Panc1 (cell line): ENCODE measurements around the gene ZIM2. TPM values are rescaled to one million over a fixed set of nuclear protein-coding genes. Genes with fewer than 3 reads are reported as not detected.

ENCODE experiments used
- ATAC-seq: fragments of 200-7000 bp; cut with Tn5 transposase; 2 replicates; pipeline ENCODE4 v1.9.1; 2020; ENCODE audit warnings: mild to moderate bottlenecking, moderate library complexity
- BruUV-seq: library from RNA; stranded (reverse); fragments of 400-500 nt; replicated peaks from 2 replicates; lab custom pipeline; 2021; lab: Mats Ljungman, UMichigan
- CTCF ChIA-PET: fragments of 300-600 bp; sonication (Branson Sonifier 250); formaldehyde crosslinking; loops from one replicate; lab custom pipeline; 2022; ENCODE audit warnings: antibody characterized with exemption; lab: Charles Lee
- POLR2A ChIA-PET: fragments of 300-600 bp; sonication (Branson Sonifier 250); formaldehyde crosslinking; loops from one replicate; lab custom pipeline; 2022; ENCODE audit warnings: antibody characterized with exemption; lab: Charles Lee
- DNase-seq: peaks from one replicate; pipeline ENCODE4 v3.0.0-alpha.2; 2010; ENCODE audit warnings: low read depth, low spot score
- H3K27ac ChIP-seq: 2 replicates; pipeline ENCODE4 v1.5.1; 2011; ENCODE audit warnings: mild to moderate bottlenecking, low read length, inconsistent platforms
- H3K27me3 ChIP-seq: fragments of 200-500 bp; sonication (Bioruptor generic); 2 replicates; pipeline ENCODE4 v1.6.0; 2014; ENCODE audit warnings: low read length, inconsistent platforms; ENCODE audit not compliant: control insufficient read depth, insufficient read depth
- H3K36me3 ChIP-seq: fragments of 200-500 bp; sonication (Bioruptor generic); 2 replicates; pipeline ENCODE4 v1.5.1; 2014; ENCODE audit warnings: inconsistent platforms, mild to moderate bottlenecking, low read length, moderate library complexity; ENCODE audit not compliant: control insufficient read depth, insufficient read depth
- H3K4me1 ChIP-seq: 2 replicates; pipeline ENCODE4 v1.5.1; 2011; ENCODE audit warnings: inconsistent platforms, mild to moderate bottlenecking, low read length, moderate library complexity; ENCODE audit not compliant: control insufficient read depth, insufficient read depth
- H3K4me3 ChIP-seq, 2 experiments: 2 replicates each; pipeline ENCODE4 v1.5.1; 2011 to 2012; ENCODE audit warnings: low read depth in 2 of 2, low read length in 2 of 2, mild to moderate bottlenecking in 2 of 2, inconsistent platforms in 1 of 2, moderate library complexity in 1 of 2
- H3K9me3 ChIP-seq: fragments of 200-500 bp; sonication (Bioruptor generic); 2 replicates; pipeline ENCODE4 v1.5.1; 2014; ENCODE audit warnings: low read depth, mild to moderate bottlenecking, inconsistent platforms, low read length, moderate library complexity; ENCODE audit not compliant: control insufficient read depth, insufficient read depth
- CTCF ChIP-seq: fragments of 450-650 bp; IDR thresholded peaks from 2 replicates; pipeline ENCODE4 v1.5.1; 2017; ENCODE audit warnings: mild to moderate bottlenecking
- POLR2AphosphoS5 ChIP-seq: IDR thresholded peaks from 2 replicates; pipeline ENCODE4 v1.6.1; 2012; ENCODE audit warnings: mild to moderate bottlenecking, low read depth, low read length, moderate library complexity
- REST ChIP-seq, 2 experiments: IDR thresholded peaks; 2 replicates each; pipeline ENCODE4 v1.6.1; 2011 to 2012; ENCODE audit warnings: low read depth in 2 of 2, control low read depth in 1 of 2, low read length in 1 of 2, mild to moderate bottlenecking in 1 of 2, moderate library complexity in 1 of 2; ENCODE audit not compliant: insufficient read depth in 1 of 2
- SIN3A ChIP-seq: IDR thresholded peaks from 2 replicates; pipeline ENCODE4 v1.6.1; 2012; ENCODE audit warnings: low read depth, mild to moderate bottlenecking, low read length, moderate library complexity, borderline replicate concordance; ENCODE audit not compliant: insufficient read depth
- TCF7L2 ChIP-seq: IDR thresholded peaks from 2 replicates; pipeline ENCODE4 v1.6.1; 2011; ENCODE audit warnings: mild to moderate bottlenecking, low read depth, low read length, inconsistent platforms
- in situ Hi-C: cut with HindIII; loops from 2 replicates; pipeline ENCODE4 v1.10.0; 2016; ENCODE audit warnings: low sequenced_read_pairs, low pct_unique_long_range_greater_than_20kb
- intact Hi-C: fragments of 100-400 bp; cut with micrococcal nuclease; formaldehyde crosslinking; loops from one replicate; pipeline ENCODE4 v1.10.0; 2022; ENCODE audit not compliant: unreplicated experiment
- total RNA-seq: library from RNA; stranded (reverse); gene quantifications from one replicate; pipeline ENCODE4 v1.2.1, GENCODE V29; 2021; ENCODE audit not compliant: unreplicated experiment

The ZIM2 gene
- total RNA-seq, 1 experiment from 2014 or later: not detected

GRCh38 chr19:56760842-56761241 lies 79.7 kb downstream of the ZIM2 start:
- ChIA-PET CTCF (no interaction called here), POLR2A (no interaction called here)
- ATAC-seq (no peak), DNase-seq (no peak)
- intact Hi-C loops (no loop called here), in situ Hi-C loops (no loop called here)
- H3K4me3 ChIP-seq: no peak overlapping the region
- no peaks in the 10 kb centered on the region for H3K36me3 ChIP-seq
- H3K27ac ChIP-seq: no peak overlapping the region
- no TSS peak for BruUV-seq
- H3K9me3 ChIP-seq: peaks cover 4% of the 10 kb centered on the region; the same call in 1 of the 2 replicates
- H3K27me3 ChIP-seq: no peaks in the 10 kb centered on the region
- TF ChIP-seq TCF7L2: no peak
- no peak for TF ChIP-seq CTCF
- no peak for TF ChIP-seq SIN3A
- TF ChIP-seq REST (IDR thresholded peaks at IDR 0.05; ENCODE audit: insufficient read depth in 1 of 2, low read depth in 2 of 2, low read length in 1 of 2): no peak
- H3K4me1 ChIP-seq: no peaks in the 10 kb centered on the region

- no peak for DNase-seq
- ATAC-seq: no peak
- no peaks in the 10 kb centered on the region for H3K36me3 ChIP-seq
- no peaks in the 10 kb centered on the region for H3K4me1 ChIP-seq
- TF ChIP-seq TCF7L2 (no peak), SIN3A (no peak), REST (IDR thresholded peaks at IDR 0.05; ENCODE audit: insufficient read depth in 1 of 2, low read depth in 2 of 2, low read length in 1 of 2) (no peak), POLR2AphosphoS5 (no peak), CTCF (no peak)
- in situ Hi-C loops: no loop called here
- POLR2A ChIA-PET: no interaction called here
- CTCF ChIA-PET: no interaction called here
- no TSS peak for BruUV-seq
- no peak overlapping the region for H3K4me3 ChIP-seq
- H3K9me3 ChIP-seq: peaks cover 4% of the 10 kb centered on the region; the same call in 1 of the 2 replicates
- intact Hi-C loops: no loop called here
- no peaks in the 10 kb centered on the region for H3K27me3 ChIP-seq
- no peak overlapping the region for H3K27ac ChIP-seq
These were observed 81.0 kb downstream of the ZIM2 start for GRCh38 chr19:56759531-56759930.
